NOMO-1 treated with DMSO at 0.1 percent for 48 hours (cell line): Measurements from ENCODE around the gene ADA.
"Not testable (repeated sequence)": the region's sequence is repeated elsewhere in the genome, so short reads cannot be mapped to it uniquely, and the experiment has no call there.

Source experiments
- DNase-seq: peaks from one replicate; lab custom pipeline; 2025; ENCODE audit not compliant: unreplicated experiment; lab: John Stamatoyannopoulos, UW

Gene ADA

DNA sequence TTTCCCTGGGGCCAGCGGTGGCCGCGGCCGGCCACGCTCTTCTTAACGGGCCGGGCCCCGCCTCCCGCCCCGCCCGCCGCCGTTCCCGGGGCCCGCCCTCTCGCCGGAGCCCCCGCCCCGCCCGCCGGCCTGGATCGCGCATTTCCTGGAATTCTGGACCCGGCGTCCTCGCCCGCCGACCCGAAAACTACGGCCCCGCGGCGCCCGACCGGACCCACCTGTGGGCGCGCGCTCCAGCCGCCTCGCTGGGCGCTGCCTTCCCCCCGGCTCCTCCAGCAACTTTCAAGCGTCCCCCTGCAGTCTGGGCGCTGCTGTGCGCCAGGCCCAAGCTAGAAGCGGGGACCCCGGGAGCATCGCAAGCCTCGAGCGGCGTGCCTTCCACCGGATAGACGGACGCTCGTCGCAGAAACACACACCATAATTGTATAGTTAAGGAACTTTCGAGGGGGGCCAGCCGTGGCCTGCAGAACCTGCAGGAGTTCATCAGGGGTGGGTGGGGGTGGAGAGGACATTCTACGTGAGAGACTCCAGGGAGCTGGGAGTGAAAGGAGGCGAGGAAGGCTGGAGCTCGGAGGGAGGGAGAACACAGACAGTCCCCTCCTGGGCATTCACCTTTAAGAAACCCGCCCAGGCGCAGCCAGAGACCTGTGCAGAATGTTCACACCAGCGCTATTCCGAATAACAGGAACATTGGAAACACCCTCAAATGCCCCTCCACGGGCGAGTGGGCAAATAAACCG is at the start of gene ADA:
Gene ADA (minus strand): TSS at position 16 of the 740 bp plus-strand sequence. CDS start 92 bp downstream, outside the sequence.
- DNase-seq, result peak; percentile 45

GRCh38 chr20:44700306-44700705 is 48.8 kb upstream of the ADA start:
- no peak for DNase-seq

- no peak for DNase-seq
These were observed 46.9 kb upstream of the ADA start for GRCh38 chr20:44698351-44698750.

DNA sequence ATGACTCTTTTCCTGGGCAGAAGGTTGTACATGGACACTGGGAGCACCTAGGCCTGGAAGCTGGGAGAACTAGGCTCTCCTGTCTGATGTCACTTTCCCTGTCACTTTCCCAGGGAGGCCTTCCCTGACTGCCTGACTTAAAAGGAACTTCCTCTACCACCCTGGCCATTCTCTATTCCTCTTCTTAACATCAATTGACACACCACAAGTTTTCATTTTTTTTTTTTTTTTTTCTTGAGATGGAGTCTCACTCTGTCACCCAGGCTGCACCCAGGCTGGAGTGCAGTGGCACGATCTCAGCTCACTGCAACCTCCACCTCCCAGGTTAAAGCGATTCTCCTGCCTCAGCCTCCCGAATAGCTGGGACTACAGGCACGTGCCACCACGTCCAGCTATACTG is 45.5 kb upstream of the ADA start:
- not testable (repeated sequence) for DNase-seq

- no peak for DNase-seq
These were observed 44.8 kb upstream of the ADA start for GRCh38 chr20:44696315-44696714.

GRCh38 chr20:44695674-44696300 is 44.3 kb upstream of the ADA start:
- no peak for DNase-seq

DNA sequence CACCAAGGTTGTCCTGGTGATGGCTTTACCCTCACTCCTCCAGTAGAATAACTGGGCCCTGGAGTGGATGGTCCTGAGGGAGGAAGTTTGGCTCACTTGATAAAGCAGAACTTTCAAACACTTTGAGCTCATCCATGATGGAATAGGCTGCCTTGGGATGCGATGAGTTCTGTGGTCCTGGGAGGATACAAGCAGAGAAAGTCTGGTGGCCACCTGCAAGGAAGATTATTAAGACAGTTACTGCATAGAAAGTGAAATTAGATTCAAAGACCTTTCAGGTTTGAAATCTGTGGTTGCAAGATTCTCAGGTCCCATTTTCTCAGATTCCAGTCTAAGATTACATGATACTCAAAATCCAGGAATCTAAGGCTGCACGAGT is 43.8 kb upstream of the ADA start:
- no peak for DNase-seq

GRCh38 chr20:44694159-44694558 is 42.7 kb upstream of the ADA start:
- DNase-seq, result no peak

GRCh38 chr20:44693627-44694026 is 42.1 kb upstream of the ADA start:
- DNase-seq, result no peak

GRCh38 chr20:44692932-44693480 is 41.5 kb upstream of the ADA start:
- no peak for DNase-seq

DNA sequence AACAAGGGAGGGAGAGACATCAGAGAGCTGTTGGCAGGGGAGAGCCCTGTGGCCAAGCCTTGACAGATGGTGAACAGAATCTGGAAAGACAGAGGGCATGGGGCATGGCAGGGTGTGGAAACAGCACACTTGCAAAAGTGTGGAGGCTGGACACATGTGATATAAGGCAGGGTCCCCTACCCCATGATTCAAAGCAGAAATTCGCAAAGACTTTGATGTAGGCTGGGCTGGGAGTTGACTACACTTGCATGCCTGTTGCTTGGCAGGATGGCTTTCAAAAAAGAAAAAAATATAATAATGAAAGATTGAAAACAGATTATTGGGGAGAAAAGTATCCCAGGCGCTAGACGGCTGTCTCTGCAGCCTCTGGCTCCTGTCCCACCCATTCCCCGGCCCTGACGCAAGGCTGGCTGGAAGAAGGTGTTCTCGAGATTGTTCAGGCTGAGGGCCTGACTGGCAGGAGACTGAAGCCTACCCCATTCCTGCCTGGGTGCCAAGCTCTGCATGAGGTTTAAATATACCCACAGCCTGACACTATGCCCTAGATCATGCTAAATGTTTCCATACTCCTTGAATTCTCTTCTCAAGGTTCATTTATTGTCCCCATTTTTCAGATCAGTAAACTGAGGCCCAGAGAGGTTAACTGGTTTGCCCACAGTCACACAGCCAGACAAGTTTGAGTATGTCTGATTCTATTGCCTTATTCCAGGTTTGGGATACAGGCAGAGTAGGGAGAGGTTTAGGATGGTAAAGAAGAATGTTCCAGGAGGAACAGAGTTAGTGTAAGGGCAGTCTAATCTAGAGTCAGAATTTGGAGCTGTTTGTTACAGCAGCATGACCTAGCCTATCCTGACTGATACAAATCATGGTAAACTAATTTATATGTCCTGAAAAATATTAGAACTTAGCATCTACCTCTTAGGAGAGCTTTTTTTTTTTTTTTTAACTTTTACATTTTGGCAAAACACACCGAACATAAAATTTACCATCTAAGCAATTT is 40.2 kb upstream of the ADA start:
- no peak for DNase-seq

GRCh38 chr20:44690781-44691423 is 39.4 kb upstream of the ADA start:
- DNase-seq, result no peak

DNA sequence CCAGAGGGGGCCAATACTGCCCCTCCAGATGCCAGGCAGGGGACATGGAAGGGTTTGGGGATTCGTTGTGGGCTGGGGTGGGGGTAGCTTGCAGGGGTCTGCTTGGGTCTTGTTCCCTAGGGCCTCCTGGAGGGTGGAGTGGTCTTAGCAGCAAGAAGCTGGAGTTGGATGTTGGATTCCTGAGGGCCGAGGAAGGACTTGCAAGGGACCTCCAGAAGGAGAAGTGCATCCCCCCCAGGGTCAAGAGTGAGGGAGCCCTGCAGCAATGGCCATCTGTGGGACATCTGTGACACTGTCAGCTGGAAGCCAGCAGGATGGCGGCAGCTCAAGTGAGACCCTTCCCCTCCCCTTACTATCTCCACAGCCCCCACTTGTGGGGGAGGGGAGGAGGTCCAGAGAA is 38.3 kb upstream of the ADA start:
- DNase-seq, result no peak

- no peak for DNase-seq
These were observed 36.6 kb upstream of the ADA start for GRCh38 chr20:44688053-44688625.

GRCh38 chr20:44686934-44687333 is 35.4 kb upstream of the ADA start:
- DNase-seq, result no peak

GRCh38 chr20:44684047-44684967 is 32.8 kb upstream of the ADA start:
- DNase-seq, result no peak

DNA sequence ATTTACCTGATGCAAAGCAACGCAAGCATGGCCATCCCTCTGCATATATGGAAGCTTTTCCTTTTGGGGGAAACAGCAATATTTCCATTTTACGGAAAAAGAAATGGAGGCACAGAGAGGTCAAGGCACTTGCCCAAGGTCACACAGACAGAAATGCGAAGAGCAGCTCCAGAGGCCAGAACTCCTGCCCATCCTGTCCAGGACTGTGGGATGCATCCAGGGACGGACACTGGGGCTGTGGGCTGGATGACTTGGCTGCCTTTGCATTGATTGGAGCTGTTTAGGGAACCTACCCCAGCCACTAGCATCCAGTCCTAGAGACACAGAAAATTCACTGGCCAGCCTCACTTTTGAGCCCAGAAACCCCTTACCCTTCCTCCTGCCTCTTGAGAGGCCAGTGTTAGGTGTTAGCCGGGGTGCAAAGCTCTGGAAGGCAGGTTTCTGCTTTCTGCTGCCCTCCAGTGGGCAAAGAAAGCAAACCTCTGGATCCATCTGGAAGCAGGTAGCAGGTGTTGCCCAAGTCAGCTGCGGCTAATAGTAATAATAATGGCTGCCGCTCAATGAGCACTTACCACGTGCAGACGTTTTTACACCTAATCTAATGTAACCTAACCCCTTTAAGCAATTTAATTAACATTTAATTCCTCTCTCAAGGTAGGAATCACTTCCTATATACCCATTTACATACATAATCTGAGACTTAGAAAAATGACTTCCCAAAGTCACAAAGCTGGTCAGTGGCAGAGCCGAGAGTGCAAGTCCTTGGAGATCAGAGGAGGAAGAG is 32.0 kb upstream of the ADA start:
- no peak for DNase-seq

- DNase-seq, result no peak
These were observed 30.5 kb upstream of the ADA start for GRCh38 chr20:44681796-44682566.
